GM23338 (cell line): ENCODE data around the gene LRRC27. TPM values are rescaled to one million over a fixed set of nuclear protein-coding genes. Genes with fewer than 3 reads are reported as not detected.

Source experiments
- ATAC-seq: fragments of 200-7000 bp; cut with Tn5 transposase; 3 replicates; pipeline ENCODE4 v1.9.1; 2020
- DNase-seq: peaks from one replicate; pipeline ENCODE4 v3.0.0-alpha.2; 2015; ENCODE audit warnings: low spot score
- H2AFZ ChIP-seq: fragments of 200-600 bp; sonication (generic); 2 replicates; pipeline ENCODE4 v1.8.0; 2016; ENCODE audit warnings: antibody characterized with exemption, mild to moderate bottlenecking, moderate library complexity
- H3F3A ChIP-seq: fragments of 200-600 bp; sonication (generic); replicated peaks from 2 replicates; pipeline ENCODE4 v1.8.0; 2017; ENCODE audit warnings: antibody characterized with exemption, mixed run types, low read depth
- H3K27ac ChIP-seq: fragments of 200-600 bp; sonication (generic); 2 replicates; pipeline ENCODE4 v1.6.1; 2016; ENCODE audit warnings: low read depth
- H3K27me3 ChIP-seq: fragments of 200-600 bp; sonication (generic); 2 replicates; pipeline ENCODE4 v1.8.0; 2016; ENCODE audit warnings: mild to moderate bottlenecking, mixed run types, moderate library complexity; ENCODE audit not compliant: insufficient read depth
- H3K36me3 ChIP-seq: fragments of 200-600 bp; sonication (generic); 2 replicates; pipeline ENCODE4 v1.8.0; 2016; ENCODE audit warnings: mild to moderate bottlenecking; ENCODE audit not compliant: insufficient read depth
- H3K4me1 ChIP-seq: fragments of 200-600 bp; sonication (generic); 2 replicates; pipeline ENCODE4 v1.8.0; 2016; ENCODE audit warnings: mild to moderate bottlenecking, moderate library complexity; ENCODE audit not compliant: insufficient read depth
- H3K4me2 ChIP-seq: fragments of 200-600 bp; sonication (generic); 2 replicates; pipeline ENCODE4 v1.7.1; 2017; ENCODE audit warnings: mixed run types
- H3K4me3 ChIP-seq: fragments of 200-600 bp; sonication (generic); 2 replicates; pipeline ENCODE4 v1.6.1; 2016; ENCODE audit warnings: mixed run types
- H3K79me2 ChIP-seq: fragments of 200-600 bp; sonication (generic); replicated peaks from 2 replicates; pipeline ENCODE4 v1.8.0; 2017; ENCODE audit warnings: mild to moderate bottlenecking; ENCODE audit not compliant: insufficient read depth
- H3K9me2 ChIP-seq: fragments of 200-600 bp; sonication (generic); 2 replicates; pipeline ENCODE4 v1.8.0; 2017; ENCODE audit not compliant: insufficient read depth
- H4K20me1 ChIP-seq: fragments of 200-600 bp; sonication (generic); replicated peaks from 2 replicates; pipeline ENCODE4 v1.8.0; 2017; ENCODE audit warnings: mild to moderate bottlenecking; ENCODE audit not compliant: insufficient read depth
- H3K27ac Mint-ChIP-seq: 2 replicates; pipeline ENCODE4 v1.8.0; 2020; ENCODE audit warnings: inconsistent platforms, mild to moderate bottlenecking, moderate library complexity, mixed read lengths
- H3K27me3 Mint-ChIP-seq: 3 replicates; pipeline ENCODE4 v1.8.0; 2022; ENCODE audit warnings: low read depth, mild to moderate bottlenecking, moderate library complexity, mixed read lengths, inconsistent platforms; ENCODE audit not compliant: insufficient read depth, poor library complexity
- H3K36me3 Mint-ChIP-seq: 3 replicates; pipeline ENCODE4 v1.8.0; 2021; ENCODE audit warnings: low read depth, mild to moderate bottlenecking, inconsistent platforms, moderate library complexity, mixed read lengths
- H3K4me1 Mint-ChIP-seq: 3 replicates; pipeline ENCODE4 v1.8.0; 2020; ENCODE audit warnings: mild to moderate bottlenecking, inconsistent platforms, mixed read lengths
- H3K4me3 Mint-ChIP-seq: 3 replicates; pipeline ENCODE4 v1.8.0; 2021; ENCODE audit warnings: moderate library complexity, mild to moderate bottlenecking, inconsistent platforms, mixed read lengths
- H3K9me3 Mint-ChIP-seq: 3 replicates; pipeline ENCODE4 v1.8.0; 2020; ENCODE audit warnings: moderate library complexity, mild to moderate bottlenecking, inconsistent platforms, mixed read lengths
- CREB1 ChIP-seq: fragments of 250-450 bp; sonication (Bioruptor Pico); IDR thresholded peaks from 2 replicates; pipeline ENCODE4 v1.5.0; 2020; ENCODE audit warnings: low read depth, mild to moderate bottlenecking, moderate library complexity
- EZH2 ChIP-seq: fragments of 200-600 bp; sonication (generic); IDR thresholded peaks from one replicate; pipeline ENCODE4 v1.8.0; 2017; ENCODE audit warnings: antibody characterized with exemption, mild to moderate bottlenecking, low read depth; ENCODE audit not compliant: unreplicated experiment
- EZH2phosphoT487 ChIP-seq: fragments of 200-600 bp; sonication (generic); IDR thresholded peaks from one replicate; pipeline ENCODE4 v1.8.1; 2018; ENCODE audit warnings: antibody characterized with exemption; ENCODE audit not compliant: unreplicated experiment
- JUNB ChIP-seq: IDR thresholded peaks from one replicate; pipeline ENCODE4 v1.6.1; 2016; ENCODE audit warnings: antibody characterized with exemption; ENCODE audit not compliant: unreplicated experiment
- NANOG ChIP-seq: IDR thresholded peaks from 2 replicates; pipeline ENCODE4 v1.6.1; 2016; ENCODE audit warnings: antibody characterized with exemption, borderline replicate concordance
- POLR2AphosphoS5 ChIP-seq: IDR thresholded peaks from 2 replicates; pipeline ENCODE4 v1.6.1; 2016; ENCODE audit warnings: antibody characterized with exemption, low read depth
- STAT1 ChIP-seq: IDR thresholded peaks from one replicate; pipeline ENCODE4 v1.6.1; 2016; ENCODE audit warnings: antibody characterized with exemption; ENCODE audit not compliant: unreplicated experiment
- ZNF114 ChIP-seq: fragments of 250-450 bp; sonication (Bioruptor Pico); IDR thresholded peaks from 2 replicates; pipeline ENCODE4 v1.5.0; 2020; ENCODE audit warnings: mild to moderate bottlenecking, moderate library complexity
- ZNF331 ChIP-seq: fragments of 250-450 bp; sonication (Bioruptor Pico); IDR thresholded peaks from 2 replicates; pipeline ENCODE4 v1.5.0; 2020; ENCODE audit warnings: low read depth, mild to moderate bottlenecking, moderate library complexity
- polyA plus RNA-seq: library from polyadenylated mRNA; unstranded; fragments of >200 nt; fragmentation: Nextera tagmentation; extraction: Ambion mirVana; gene quantifications from 2 replicates; pipeline ENCODE4 v1.2.1, GENCODE V29; 2016
- total RNA-seq: library from RNA; depleted of rRNA; stranded (reverse); fragments of >200 nt; shearing (Covaris generic); gene quantifications from 2 replicates; pipeline ENCODE4 v1.2.3, GENCODE V29; 2014
- TF ChIP-seq, protein P1 (sequence below): fragments of 250-450 bp; sonication (Bioruptor Pico); IDR thresholded peaks from 2 replicates; pipeline ENCODE4 v1.5.0; 2020; ENCODE audit warnings: mild to moderate bottlenecking, moderate library complexity
- TF ChIP-seq, protein P2 (sequence below): IDR thresholded peaks from one replicate; pipeline ENCODE4 v1.6.1; 2018; ENCODE audit warnings: antibody characterized with exemption; ENCODE audit not compliant: unreplicated experiment
- TF ChIP-seq, protein P3 (sequence below): IDR thresholded peaks from 2 replicates; pipeline ENCODE4 v1.6.1; 2016; ENCODE audit warnings: antibody characterized with exemption
- TF ChIP-seq, protein P4 (sequence below), 2 experiments: fragments of 200-600 bp in 1 of 2; sonication (generic) in 1 of 2; conservative IDR thresholded peaks; 2 replicates each; pipeline versions ENCODE4 v1.5.1 to v1.6.1; 2016 to 2017; ENCODE audit warnings: antibody characterized with exemption in 2 of 2, low read depth in 2 of 2, mild to moderate bottlenecking in 2 of 2, moderate library complexity in 1 of 2

LRRC27 gene
- total and polyA plus RNA-seq, 2 experiments from 2014 or later = 2.9 to 3.5 TPM

DNA sequence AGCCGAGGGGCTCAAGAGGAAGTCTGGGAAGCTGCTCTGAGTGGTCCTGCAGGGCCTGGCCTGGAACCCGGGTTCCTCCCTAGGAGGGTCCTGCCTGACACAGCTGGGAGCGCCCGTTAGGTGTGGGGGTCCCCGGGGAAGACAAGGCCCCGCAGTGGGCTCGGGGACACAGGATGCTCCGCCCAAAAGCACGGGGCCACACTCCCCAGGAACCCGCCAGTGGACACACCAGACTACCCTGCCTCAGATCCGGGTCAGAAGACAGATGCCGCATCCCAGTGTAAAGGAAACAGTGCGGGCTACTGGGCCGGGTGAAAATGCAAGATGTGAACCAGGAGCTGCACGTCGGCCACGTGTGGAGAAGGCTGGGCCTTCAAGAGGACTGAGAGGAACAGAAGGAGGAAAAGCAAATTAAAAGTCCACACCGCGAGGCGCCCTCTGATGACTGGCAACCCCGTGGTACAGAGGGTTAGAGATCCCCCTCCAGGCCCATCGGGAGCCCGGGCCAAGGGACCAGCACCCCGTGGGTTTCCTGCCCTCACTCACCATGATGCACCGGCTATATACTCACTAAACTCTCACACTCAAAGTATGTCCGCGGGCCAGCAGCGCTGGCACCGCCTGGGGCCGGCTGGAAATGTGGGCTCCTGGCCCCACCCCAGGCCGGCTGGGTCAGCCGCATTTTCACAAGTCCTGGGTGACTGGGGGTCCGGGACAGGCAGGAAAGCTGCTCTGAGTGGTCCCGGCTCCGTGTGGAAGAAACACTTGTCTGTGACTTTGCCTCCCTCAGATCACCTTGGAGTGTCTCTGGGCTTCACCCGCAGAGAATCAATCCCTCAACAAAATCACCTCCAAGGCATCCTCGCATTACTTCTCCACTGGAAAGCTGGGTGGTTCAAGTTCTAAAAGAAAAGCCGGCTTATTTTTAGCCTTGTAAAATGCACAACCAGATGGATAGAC lies 30.3 kb upstream of the LRRC27 start:
- DNase-seq (no peak), ATAC-seq (no peak)
- H3F3A ChIP-seq = no peaks in the 10 kb centered on the region
- no peaks in the 10 kb centered on the region for H3K4me1 ChIP-seq
- peaks cover 4% of the 10 kb centered on the region; the same call in 1 of the 2 replicates for H3K36me3 ChIP-seq
- H3K27ac ChIP-seq = no peak overlapping the region
- peaks cover 10% of the 10 kb centered on the region for H3K27me3 ChIP-seq
- H3K9me2 ChIP-seq = no peaks in the 10 kb centered on the region
- Mint-ChIP-seq H3K27me3 (peaks cover 24% of the 10 kb centered on the region), H3K4me3 (no peak overlapping the region), H3K27ac (no peak overlapping the region), H3K4me1 (peaks cover 12% of the 10 kb centered on the region), H3K36me3 (peaks cover 13% of the 10 kb centered on the region), H3K9me3 (peaks cover 19% of the 10 kb centered on the region)
- H2AFZ ChIP-seq = no peak overlapping the region
- no peak overlapping the region for H3K4me2 ChIP-seq
- no peaks in the 10 kb centered on the region for H3K79me2 ChIP-seq
- no peak overlapping the region for H3K4me3 ChIP-seq
- no peaks in the 10 kb centered on the region for H4K20me1 ChIP-seq
- TF ChIP-seq ZNF331 (CRISPR knock-in tag) = no peak
- TF ChIP-seq, protein P1, sequence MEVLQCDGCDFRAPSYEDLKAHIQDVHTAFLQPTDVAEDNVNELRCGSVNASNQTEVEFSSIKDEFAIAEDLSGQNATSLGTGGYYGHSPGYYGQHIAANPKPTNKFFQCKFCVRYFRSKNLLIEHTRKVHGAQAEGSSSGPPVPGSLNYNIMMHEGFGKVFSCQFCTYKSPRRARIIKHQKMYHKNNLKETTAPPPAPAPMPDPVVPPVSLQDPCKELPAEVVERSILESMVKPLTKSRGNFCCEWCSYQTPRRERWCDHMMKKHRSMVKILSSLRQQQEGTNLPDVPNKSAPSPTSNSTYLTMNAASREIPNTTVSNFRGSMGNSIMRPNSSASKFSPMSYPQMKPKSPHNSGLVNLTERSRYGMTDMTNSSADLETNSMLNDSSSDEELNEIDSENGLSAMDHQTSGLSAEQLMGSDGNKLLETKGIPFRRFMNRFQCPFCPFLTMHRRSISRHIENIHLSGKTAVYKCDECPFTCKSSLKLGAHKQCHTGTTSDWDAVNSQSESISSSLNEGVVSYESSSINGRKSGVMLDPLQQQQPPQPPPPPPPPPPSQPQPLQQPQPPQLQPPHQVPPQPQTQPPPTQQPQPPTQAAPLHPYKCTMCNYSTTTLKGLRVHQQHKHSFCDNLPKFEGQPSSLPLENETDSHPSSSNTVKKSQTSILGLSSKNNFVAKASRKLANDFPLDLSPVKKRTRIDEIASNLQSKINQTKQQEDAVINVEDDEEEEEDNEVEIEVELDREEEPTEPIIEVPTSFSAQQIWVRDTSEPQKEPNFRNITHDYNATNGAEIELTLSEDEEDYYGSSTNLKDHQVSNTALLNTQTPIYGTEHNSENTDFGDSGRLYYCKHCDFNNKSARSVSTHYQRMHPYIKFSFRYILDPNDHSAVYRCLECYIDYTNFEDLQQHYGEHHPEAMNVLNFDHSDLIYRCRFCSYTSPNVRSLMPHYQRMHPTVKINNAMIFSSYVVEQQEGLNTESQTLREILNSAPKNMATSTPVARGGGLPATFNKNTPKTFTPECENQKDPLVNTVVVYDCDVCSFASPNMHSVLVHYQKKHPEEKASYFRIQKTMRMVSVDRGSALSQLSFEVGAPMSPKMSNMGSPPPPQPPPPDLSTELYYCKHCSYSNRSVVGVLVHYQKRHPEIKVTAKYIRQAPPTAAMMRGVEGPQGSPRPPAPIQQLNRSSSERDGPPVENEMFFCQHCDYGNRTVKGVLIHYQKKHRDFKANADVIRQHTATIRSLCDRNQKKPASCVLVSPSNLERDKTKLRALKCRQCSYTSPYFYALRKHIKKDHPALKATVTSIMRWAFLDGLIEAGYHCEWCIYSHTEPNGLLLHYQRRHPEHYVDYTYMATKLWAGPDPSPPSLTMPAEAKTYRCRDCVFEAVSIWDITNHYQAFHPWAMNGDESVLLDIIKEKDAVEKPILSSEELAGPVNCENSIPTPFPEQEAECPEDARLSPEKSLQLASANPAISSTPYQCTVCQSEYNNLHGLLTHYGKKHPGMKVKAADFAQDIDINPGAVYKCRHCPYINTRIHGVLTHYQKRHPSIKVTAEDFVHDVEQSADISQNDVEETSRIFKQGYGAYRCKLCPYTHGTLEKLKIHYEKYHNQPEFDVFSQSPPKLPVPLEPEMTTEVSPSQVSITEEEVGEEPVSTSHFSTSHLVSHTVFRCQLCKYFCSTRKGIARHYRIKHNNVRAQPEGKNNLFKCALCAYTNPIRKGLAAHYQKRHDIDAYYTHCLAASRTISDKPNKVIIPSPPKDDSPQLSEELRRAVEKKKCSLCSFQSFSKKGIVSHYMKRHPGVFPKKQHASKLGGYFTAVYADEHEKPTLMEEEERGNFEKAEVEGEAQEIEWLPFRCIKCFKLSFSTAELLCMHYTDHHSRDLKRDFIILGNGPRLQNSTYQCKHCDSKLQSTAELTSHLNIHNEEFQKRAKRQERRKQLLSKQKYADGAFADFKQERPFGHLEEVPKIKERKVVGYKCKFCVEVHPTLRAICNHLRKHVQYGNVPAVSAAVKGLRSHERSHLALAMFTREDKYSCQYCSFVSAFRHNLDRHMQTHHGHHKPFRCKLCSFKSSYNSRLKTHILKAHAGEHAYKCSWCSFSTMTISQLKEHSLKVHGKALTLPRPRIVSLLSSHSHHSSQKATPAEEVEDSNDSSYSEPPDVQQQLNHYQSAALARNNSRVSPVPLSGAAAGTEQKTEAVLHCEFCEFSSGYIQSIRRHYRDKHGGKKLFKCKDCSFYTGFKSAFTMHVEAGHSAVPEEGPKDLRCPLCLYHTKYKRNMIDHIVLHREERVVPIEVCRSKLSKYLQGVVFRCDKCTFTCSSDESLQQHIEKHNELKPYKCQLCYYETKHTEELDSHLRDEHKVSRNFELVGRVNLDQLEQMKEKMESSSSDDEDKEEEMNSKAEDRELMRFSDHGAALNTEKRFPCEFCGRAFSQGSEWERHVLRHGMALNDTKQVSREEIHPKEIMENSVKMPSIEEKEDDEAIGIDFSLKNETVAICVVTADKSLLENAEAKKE (CRISPR knock-in tag) = no peak
- TF ChIP-seq, protein P2, sequence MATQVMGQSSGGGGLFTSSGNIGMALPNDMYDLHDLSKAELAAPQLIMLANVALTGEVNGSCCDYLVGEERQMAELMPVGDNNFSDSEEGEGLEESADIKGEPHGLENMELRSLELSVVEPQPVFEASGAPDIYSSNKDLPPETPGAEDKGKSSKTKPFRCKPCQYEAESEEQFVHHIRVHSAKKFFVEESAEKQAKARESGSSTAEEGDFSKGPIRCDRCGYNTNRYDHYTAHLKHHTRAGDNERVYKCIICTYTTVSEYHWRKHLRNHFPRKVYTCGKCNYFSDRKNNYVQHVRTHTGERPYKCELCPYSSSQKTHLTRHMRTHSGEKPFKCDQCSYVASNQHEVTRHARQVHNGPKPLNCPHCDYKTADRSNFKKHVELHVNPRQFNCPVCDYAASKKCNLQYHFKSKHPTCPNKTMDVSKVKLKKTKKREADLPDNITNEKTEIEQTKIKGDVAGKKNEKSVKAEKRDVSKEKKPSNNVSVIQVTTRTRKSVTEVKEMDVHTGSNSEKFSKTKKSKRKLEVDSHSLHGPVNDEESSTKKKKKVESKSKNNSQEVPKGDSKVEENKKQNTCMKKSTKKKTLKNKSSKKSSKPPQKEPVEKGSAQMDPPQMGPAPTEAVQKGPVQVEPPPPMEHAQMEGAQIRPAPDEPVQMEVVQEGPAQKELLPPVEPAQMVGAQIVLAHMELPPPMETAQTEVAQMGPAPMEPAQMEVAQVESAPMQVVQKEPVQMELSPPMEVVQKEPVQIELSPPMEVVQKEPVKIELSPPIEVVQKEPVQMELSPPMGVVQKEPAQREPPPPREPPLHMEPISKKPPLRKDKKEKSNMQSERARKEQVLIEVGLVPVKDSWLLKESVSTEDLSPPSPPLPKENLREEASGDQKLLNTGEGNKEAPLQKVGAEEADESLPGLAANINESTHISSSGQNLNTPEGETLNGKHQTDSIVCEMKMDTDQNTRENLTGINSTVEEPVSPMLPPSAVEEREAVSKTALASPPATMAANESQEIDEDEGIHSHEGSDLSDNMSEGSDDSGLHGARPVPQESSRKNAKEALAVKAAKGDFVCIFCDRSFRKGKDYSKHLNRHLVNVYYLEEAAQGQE = no peak
- TF ChIP-seq CREB1 = no peak
- TF ChIP-seq, protein P3, sequence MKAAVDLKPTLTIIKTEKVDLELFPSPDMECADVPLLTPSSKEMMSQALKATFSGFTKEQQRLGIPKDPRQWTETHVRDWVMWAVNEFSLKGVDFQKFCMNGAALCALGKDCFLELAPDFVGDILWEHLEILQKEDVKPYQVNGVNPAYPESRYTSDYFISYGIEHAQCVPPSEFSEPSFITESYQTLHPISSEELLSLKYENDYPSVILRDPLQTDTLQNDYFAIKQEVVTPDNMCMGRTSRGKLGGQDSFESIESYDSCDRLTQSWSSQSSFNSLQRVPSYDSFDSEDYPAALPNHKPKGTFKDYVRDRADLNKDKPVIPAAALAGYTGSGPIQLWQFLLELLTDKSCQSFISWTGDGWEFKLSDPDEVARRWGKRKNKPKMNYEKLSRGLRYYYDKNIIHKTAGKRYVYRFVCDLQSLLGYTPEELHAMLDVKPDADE = no peak
- TF ChIP-seq ZNF114 (CRISPR knock-in tag) = no peak
- TF ChIP-seq JUNB = no peak
- TF ChIP-seq, protein P4, sequence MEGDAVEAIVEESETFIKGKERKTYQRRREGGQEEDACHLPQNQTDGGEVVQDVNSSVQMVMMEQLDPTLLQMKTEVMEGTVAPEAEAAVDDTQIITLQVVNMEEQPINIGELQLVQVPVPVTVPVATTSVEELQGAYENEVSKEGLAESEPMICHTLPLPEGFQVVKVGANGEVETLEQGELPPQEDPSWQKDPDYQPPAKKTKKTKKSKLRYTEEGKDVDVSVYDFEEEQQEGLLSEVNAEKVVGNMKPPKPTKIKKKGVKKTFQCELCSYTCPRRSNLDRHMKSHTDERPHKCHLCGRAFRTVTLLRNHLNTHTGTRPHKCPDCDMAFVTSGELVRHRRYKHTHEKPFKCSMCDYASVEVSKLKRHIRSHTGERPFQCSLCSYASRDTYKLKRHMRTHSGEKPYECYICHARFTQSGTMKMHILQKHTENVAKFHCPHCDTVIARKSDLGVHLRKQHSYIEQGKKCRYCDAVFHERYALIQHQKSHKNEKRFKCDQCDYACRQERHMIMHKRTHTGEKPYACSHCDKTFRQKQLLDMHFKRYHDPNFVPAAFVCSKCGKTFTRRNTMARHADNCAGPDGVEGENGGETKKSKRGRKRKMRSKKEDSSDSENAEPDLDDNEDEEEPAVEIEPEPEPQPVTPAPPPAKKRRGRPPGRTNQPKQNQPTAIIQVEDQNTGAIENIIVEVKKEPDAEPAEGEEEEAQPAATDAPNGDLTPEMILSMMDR (conservative IDR thresholded peaks at IDR 0.05; ENCODE audit: low read depth in 2 of 2) = no peak
- TF ChIP-seq EZH2 = no peak
- TF ChIP-seq POLR2AphosphoS5 = no peak
- TF ChIP-seq STAT1 = no peak
- no peak for TF ChIP-seq EZH2phosphoT487
- no peak for TF ChIP-seq NANOG
